GM23338 (cell line): Measurements from ENCODE around the gene GOLGA7B. TPM values are rescaled to one million over a fixed set of nuclear protein-coding genes. Genes with fewer than 3 reads are reported as not detected.

Source experiments
- ATAC-seq: fragments of 200-7000 bp; cut with Tn5 transposase; 3 replicates; pipeline ENCODE4 v1.9.1; 2020
- DNase-seq: peaks from one replicate; pipeline ENCODE4 v3.0.0-alpha.2; 2015; ENCODE audit warnings: low spot score
- H2AFZ ChIP-seq: fragments of 200-600 bp; sonication (generic); 2 replicates; pipeline ENCODE4 v1.8.0; 2016; ENCODE audit warnings: antibody characterized with exemption, mild to moderate bottlenecking, moderate library complexity
- H3F3A ChIP-seq: fragments of 200-600 bp; sonication (generic); replicated peaks from 2 replicates; pipeline ENCODE4 v1.8.0; 2017; ENCODE audit warnings: antibody characterized with exemption, mixed run types, low read depth
- H3K27ac ChIP-seq: fragments of 200-600 bp; sonication (generic); 2 replicates; pipeline ENCODE4 v1.6.1; 2016; ENCODE audit warnings: low read depth
- H3K27me3 ChIP-seq: fragments of 200-600 bp; sonication (generic); 2 replicates; pipeline ENCODE4 v1.8.0; 2016; ENCODE audit warnings: mild to moderate bottlenecking, mixed run types, moderate library complexity; ENCODE audit not compliant: insufficient read depth
- H3K36me3 ChIP-seq: fragments of 200-600 bp; sonication (generic); 2 replicates; pipeline ENCODE4 v1.8.0; 2016; ENCODE audit warnings: mild to moderate bottlenecking; ENCODE audit not compliant: insufficient read depth
- H3K4me1 ChIP-seq: fragments of 200-600 bp; sonication (generic); 2 replicates; pipeline ENCODE4 v1.8.0; 2016; ENCODE audit warnings: mild to moderate bottlenecking, moderate library complexity; ENCODE audit not compliant: insufficient read depth
- H3K4me2 ChIP-seq: fragments of 200-600 bp; sonication (generic); 2 replicates; pipeline ENCODE4 v1.7.1; 2017; ENCODE audit warnings: mixed run types
- H3K4me3 ChIP-seq: fragments of 200-600 bp; sonication (generic); 2 replicates; pipeline ENCODE4 v1.6.1; 2016; ENCODE audit warnings: mixed run types
- H3K79me2 ChIP-seq: fragments of 200-600 bp; sonication (generic); replicated peaks from 2 replicates; pipeline ENCODE4 v1.8.0; 2017; ENCODE audit warnings: mild to moderate bottlenecking; ENCODE audit not compliant: insufficient read depth
- H3K9me2 ChIP-seq: fragments of 200-600 bp; sonication (generic); 2 replicates; pipeline ENCODE4 v1.8.0; 2017; ENCODE audit not compliant: insufficient read depth
- H4K20me1 ChIP-seq: fragments of 200-600 bp; sonication (generic); replicated peaks from 2 replicates; pipeline ENCODE4 v1.8.0; 2017; ENCODE audit warnings: mild to moderate bottlenecking; ENCODE audit not compliant: insufficient read depth
- H3K27ac Mint-ChIP-seq: 2 replicates; pipeline ENCODE4 v1.8.0; 2020; ENCODE audit warnings: inconsistent platforms, mild to moderate bottlenecking, moderate library complexity, mixed read lengths
- H3K27me3 Mint-ChIP-seq: 3 replicates; pipeline ENCODE4 v1.8.0; 2022; ENCODE audit warnings: low read depth, mild to moderate bottlenecking, moderate library complexity, mixed read lengths, inconsistent platforms; ENCODE audit not compliant: insufficient read depth, poor library complexity
- H3K36me3 Mint-ChIP-seq: 3 replicates; pipeline ENCODE4 v1.8.0; 2021; ENCODE audit warnings: low read depth, mild to moderate bottlenecking, inconsistent platforms, moderate library complexity, mixed read lengths
- H3K4me1 Mint-ChIP-seq: 3 replicates; pipeline ENCODE4 v1.8.0; 2020; ENCODE audit warnings: mild to moderate bottlenecking, inconsistent platforms, mixed read lengths
- H3K4me3 Mint-ChIP-seq: 3 replicates; pipeline ENCODE4 v1.8.0; 2021; ENCODE audit warnings: moderate library complexity, mild to moderate bottlenecking, inconsistent platforms, mixed read lengths
- H3K9me3 Mint-ChIP-seq: 3 replicates; pipeline ENCODE4 v1.8.0; 2020; ENCODE audit warnings: moderate library complexity, mild to moderate bottlenecking, inconsistent platforms, mixed read lengths
- CTCF ChIP-seq, 2 experiments: fragments of 200-600 bp in 1 of 2; sonication (generic) in 1 of 2; conservative IDR thresholded peaks; 2 replicates each; pipeline versions ENCODE4 v1.5.1 to v1.6.1; 2016 to 2017; ENCODE audit warnings: antibody characterized with exemption in 2 of 2, low read depth in 2 of 2, mild to moderate bottlenecking in 2 of 2, moderate library complexity in 1 of 2
- JUNB ChIP-seq: IDR thresholded peaks from one replicate; pipeline ENCODE4 v1.6.1; 2016; ENCODE audit warnings: antibody characterized with exemption; ENCODE audit not compliant: unreplicated experiment
- POLR2AphosphoS5 ChIP-seq: IDR thresholded peaks from 2 replicates; pipeline ENCODE4 v1.6.1; 2016; ENCODE audit warnings: antibody characterized with exemption, low read depth
- STAT1 ChIP-seq: IDR thresholded peaks from one replicate; pipeline ENCODE4 v1.6.1; 2016; ENCODE audit warnings: antibody characterized with exemption; ENCODE audit not compliant: unreplicated experiment
- ZNF462 ChIP-seq: fragments of 250-450 bp; sonication (Bioruptor Pico); IDR thresholded peaks from 2 replicates; pipeline ENCODE4 v1.5.0; 2020; ENCODE audit warnings: mild to moderate bottlenecking, moderate library complexity
- polyA plus RNA-seq: library from polyadenylated mRNA; unstranded; fragments of >200 nt; fragmentation: Nextera tagmentation; extraction: Ambion mirVana; gene quantifications from 2 replicates; pipeline ENCODE4 v1.2.1, GENCODE V29; 2016
- total RNA-seq: library from RNA; depleted of rRNA; stranded (reverse); fragments of >200 nt; shearing (Covaris generic); gene quantifications from 2 replicates; pipeline ENCODE4 v1.2.3, GENCODE V29; 2014
- TF ChIP-seq, protein P1 (sequence below): IDR thresholded peaks from one replicate; pipeline ENCODE4 v1.6.1; 2018; ENCODE audit warnings: antibody characterized with exemption; ENCODE audit not compliant: unreplicated experiment

Gene GOLGA7B
- total and polyA plus RNA-seq, 2 experiments from 2014 or later: 0.14 to 0.15 TPM

- Mint-ChIP-seq H3K27me3 (peaks cover 2% of the 10 kb centered on the region), H3K4me3 (no peak overlapping the region), H3K36me3 (no peaks in the 10 kb centered on the region), H3K27ac (no peak overlapping the region), H3K9me3 (no peaks in the 10 kb centered on the region), H3K4me1 (peaks cover under 1% of the 10 kb centered on the region; the same call in 1 of the 3 replicates)
- no peaks in the 10 kb centered on the region for H3K79me2 ChIP-seq
- H3K4me3 ChIP-seq: no peak overlapping the region
- H2AFZ ChIP-seq: no peak overlapping the region
- no peaks in the 10 kb centered on the region for H3K27me3 ChIP-seq
- no peaks in the 10 kb centered on the region for H4K20me1 ChIP-seq
- no peak for DNase-seq
- H3K4me2 ChIP-seq: no peak overlapping the region
- H3F3A ChIP-seq: no peaks in the 10 kb centered on the region
- ATAC-seq: no peak
- no peak overlapping the region for H3K27ac ChIP-seq
- H3K9me2 ChIP-seq: no peaks in the 10 kb centered on the region
- no peaks in the 10 kb centered on the region for H3K36me3 ChIP-seq
- peaks cover under 1% of the 10 kb centered on the region; the same call in 1 of the 2 replicates for H3K4me1 ChIP-seq
- no peak for TF ChIP-seq ZNF462 (CRISPR knock-in tag)
- TF ChIP-seq POLR2AphosphoS5: no peak
- TF ChIP-seq, protein P1, sequence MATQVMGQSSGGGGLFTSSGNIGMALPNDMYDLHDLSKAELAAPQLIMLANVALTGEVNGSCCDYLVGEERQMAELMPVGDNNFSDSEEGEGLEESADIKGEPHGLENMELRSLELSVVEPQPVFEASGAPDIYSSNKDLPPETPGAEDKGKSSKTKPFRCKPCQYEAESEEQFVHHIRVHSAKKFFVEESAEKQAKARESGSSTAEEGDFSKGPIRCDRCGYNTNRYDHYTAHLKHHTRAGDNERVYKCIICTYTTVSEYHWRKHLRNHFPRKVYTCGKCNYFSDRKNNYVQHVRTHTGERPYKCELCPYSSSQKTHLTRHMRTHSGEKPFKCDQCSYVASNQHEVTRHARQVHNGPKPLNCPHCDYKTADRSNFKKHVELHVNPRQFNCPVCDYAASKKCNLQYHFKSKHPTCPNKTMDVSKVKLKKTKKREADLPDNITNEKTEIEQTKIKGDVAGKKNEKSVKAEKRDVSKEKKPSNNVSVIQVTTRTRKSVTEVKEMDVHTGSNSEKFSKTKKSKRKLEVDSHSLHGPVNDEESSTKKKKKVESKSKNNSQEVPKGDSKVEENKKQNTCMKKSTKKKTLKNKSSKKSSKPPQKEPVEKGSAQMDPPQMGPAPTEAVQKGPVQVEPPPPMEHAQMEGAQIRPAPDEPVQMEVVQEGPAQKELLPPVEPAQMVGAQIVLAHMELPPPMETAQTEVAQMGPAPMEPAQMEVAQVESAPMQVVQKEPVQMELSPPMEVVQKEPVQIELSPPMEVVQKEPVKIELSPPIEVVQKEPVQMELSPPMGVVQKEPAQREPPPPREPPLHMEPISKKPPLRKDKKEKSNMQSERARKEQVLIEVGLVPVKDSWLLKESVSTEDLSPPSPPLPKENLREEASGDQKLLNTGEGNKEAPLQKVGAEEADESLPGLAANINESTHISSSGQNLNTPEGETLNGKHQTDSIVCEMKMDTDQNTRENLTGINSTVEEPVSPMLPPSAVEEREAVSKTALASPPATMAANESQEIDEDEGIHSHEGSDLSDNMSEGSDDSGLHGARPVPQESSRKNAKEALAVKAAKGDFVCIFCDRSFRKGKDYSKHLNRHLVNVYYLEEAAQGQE: no peak
- TF ChIP-seq CTCF (conservative IDR thresholded peaks at IDR 0.05; ENCODE audit: low read depth in 2 of 2): no peak
- no peak for TF ChIP-seq JUNB
- no peak for TF ChIP-seq STAT1
These were observed 45.4 kb downstream of the GOLGA7B start for GRCh38 chr10:97895084-97895483.
